NK-92 (cell line): ENCODE data around the gene CKAP2L.

Experiments
- DNase-seq: peaks from one replicate; lab custom pipeline; 2025; ENCODE audit not compliant: unreplicated experiment; lab: John Stamatoyannopoulos, UW

The CKAP2L gene

DNA sequence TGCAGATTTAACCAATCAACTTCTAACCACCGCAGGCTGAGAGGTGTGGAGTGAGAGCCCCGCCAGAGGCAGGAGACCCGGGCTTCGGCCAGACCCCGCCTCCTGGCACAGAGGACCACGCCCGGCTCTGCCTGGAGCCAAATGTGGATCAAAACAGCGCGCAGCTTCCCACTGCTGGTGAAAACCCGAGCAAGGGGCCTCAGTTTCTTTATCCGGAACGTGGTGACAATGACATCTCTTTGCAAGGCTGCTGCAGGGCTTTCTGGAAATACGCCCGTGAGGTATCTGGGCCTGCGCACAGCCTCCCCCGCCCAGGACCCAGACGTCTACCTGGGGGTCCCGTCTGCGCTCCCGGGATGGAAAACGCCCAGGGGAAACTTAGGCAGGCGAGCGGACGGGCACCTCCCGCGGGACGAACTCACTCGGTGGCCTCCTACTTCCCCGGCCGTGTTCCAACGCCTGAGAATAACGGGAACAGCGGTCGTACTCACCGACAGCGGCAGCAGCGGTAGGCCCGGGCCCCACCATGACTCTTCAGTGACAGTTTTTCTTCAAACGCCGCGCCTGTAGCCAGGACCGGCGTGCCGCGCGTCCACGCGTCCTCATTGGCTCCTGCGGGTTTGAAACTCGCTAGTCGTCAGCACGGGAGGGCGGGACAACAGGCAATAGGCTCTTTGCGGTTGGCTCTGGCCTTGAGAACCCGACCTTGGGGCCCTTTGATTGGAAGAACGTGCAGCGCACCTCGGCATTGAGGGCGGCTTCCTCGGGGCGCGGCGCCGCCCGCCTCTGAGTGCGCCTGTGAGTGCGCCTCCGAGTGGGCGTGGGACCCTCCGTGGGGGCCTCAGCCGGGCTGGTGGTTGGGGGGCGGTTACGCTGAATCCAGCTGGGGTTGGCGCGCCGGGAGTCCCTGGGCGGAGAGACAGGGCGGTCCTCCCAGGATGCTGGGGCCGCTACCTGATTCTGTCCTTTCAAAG is at the start of gene CKAP2L:
CKAP2L (minus strand) TSS at position 539 of the 974 bp plus-strand sequence; CDS start at position 528, 11 bp downstream.
- peak; percentile 92 for DNase-seq

DNA sequence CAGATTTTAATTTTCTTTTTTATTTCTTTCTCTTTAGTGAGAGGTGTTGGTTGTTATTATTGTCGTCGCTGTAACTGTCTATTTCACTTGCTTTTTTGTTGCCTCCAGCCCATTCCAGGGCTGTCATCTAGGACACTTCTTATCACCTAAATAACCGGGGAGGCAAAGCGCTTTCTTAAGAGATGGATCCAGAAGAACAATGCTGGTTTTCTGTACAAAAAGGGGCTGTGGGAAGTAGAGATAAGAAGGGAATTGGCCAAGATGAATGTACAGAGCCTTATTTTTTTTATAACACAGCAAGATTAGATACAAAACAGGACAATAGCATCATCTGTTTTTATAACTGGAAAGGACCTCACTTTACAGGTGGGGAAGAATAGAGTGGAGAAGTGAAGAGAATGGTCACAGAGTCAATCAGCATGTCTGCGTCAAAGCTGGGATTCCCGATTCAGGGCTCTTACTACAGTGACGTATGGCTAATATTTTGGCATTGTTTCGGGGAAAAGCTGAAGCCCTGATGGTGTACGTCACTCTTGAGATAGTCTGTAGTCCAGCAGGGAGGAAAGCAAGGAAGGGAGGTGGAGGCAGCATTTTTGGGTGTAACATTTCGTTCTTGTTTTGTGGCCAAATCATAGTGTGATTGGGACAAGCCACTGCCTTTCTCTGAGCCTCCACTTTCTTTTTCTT is 49.0 kb upstream of the CKAP2L start:
- DNase-seq, result no peak

GRCh38 chr2:112812318-112813267 is 48.2 kb upstream of the CKAP2L start:
- no peak for DNase-seq

DNA sequence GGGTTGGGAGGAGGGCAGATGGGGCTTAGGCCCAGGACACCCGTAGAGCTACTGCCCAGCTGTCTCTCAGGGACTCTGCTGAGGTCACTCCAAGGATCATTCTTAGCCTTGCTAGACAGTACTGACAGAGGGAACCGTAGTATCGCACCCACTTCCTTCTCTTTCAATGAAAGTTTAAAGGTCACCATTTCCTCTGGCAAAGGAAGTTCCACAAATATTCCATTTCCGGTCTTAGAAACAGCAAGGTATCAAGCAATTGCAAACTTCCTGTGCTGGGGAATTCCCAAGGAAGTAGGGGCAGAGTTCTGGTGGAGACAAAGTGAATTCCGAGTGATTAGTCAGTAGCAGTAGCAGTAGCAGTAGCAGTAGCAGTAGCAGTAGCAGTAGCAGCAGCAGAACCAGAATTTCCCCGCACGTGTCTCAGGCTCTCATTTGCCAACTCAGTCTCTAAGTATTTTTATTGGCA is 47.5 kb upstream of the CKAP2L start:
- no peak for DNase-seq

DNA sequence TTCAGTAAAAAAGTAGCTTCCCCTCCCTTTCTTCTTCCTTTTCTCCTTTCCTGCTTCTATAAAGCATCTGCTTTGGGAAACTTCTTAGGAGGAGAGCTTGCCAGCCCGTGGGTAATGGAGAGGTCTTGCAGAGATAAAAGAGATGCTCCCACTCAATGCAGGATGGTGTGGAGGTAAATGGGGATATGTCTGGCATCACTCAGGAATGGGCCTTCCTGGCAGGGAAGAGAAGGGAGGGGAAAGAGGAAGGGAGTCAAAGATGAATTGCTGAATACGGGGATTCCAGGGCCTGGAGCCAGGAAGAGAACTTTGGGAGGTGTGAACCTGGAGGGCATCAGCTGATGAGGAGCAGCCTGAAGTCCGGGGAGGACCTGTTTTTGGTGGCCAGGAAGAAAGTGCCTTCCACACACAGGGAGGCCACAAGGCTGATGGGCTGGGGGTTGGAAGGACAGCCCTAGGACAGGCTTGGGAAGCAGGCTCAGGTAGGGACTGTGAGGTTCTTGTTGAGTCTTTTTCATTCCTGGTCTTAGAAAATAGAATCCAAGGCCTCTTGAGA is 46.9 kb upstream of the CKAP2L start:
- no peak for DNase-seq

DNA sequence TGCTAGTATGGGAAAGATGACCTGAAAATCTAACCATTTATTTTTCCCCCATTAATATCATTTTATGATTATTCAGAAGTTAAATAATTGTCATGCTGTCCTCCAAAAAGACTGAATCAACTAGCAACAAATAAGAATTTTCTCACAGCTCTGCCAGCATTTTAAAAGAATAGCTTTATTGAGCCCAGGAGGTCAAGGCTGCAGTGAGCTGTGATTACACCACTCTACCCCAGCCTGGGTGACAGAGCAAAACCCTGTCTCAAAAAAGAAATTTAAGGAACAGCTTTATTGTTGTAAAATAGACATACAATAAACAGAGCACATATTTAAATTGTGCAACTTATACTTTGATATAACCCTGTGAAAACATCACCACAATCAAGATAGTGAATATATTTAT is 44.7 kb upstream of the CKAP2L start:
- no peak for DNase-seq

- DNase-seq, result no peak
Observed at GRCh38 chr2:112807233-112807807, 42.9 kb upstream of the CKAP2L start.

DNA sequence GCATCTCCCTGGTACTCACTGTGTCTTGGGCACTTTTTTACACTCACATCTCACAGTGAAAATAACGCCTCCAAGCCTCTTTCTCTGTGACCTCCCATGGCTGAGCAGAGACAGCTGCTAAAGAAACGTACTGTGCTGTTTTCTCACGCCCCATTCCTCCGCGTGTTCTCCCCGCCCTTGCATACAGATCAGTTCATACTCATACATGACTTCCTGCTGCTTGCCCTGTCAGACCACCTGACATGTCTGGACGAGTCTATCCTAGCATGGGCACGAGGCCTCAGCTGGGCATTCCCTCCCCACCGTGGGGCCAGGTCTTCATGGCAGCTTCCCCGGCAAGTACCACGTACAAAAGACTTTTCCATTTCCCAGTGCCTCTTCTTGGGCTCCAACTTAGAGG is 41.1 kb upstream of the CKAP2L start:
- DNase-seq, result no peak

GRCh38 chr2:112803691-112804521 is 39.5 kb upstream of the CKAP2L start:
- no peak for DNase-seq

DNA sequence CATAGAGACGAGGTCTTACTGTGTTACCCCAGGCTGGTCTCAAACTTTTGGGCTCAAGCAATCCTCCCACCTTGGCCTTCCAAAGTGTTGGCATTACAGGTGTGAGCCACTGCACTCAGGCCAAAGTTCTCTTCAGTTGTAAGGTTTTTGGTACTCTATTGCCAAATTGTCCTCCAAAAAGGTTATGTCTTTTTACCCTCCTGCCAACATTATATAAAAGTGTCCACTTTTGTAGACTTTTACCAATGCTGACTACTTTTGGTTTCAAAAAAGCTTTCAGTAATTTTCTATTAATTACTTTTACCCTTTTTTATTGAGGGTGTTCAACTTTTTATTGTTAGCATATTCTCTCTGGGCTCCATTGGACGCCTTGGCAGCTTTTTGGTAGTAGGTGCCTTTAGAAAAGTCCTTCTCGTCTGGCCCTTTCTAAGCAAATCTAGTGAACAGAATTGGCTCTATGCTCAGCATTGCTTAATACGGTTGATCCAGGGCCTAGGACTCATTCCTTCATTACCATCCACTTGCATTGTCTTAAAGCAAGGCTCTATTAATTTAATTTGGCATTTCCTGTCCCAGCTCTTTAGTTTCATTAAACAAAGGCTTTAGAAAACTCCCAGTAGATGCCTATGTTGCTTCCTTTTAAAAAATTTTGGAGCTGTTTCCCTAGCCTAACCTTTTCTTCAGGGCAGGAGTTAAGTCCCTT is 36.6 kb upstream of the CKAP2L start:
- no peak for DNase-seq

DNA sequence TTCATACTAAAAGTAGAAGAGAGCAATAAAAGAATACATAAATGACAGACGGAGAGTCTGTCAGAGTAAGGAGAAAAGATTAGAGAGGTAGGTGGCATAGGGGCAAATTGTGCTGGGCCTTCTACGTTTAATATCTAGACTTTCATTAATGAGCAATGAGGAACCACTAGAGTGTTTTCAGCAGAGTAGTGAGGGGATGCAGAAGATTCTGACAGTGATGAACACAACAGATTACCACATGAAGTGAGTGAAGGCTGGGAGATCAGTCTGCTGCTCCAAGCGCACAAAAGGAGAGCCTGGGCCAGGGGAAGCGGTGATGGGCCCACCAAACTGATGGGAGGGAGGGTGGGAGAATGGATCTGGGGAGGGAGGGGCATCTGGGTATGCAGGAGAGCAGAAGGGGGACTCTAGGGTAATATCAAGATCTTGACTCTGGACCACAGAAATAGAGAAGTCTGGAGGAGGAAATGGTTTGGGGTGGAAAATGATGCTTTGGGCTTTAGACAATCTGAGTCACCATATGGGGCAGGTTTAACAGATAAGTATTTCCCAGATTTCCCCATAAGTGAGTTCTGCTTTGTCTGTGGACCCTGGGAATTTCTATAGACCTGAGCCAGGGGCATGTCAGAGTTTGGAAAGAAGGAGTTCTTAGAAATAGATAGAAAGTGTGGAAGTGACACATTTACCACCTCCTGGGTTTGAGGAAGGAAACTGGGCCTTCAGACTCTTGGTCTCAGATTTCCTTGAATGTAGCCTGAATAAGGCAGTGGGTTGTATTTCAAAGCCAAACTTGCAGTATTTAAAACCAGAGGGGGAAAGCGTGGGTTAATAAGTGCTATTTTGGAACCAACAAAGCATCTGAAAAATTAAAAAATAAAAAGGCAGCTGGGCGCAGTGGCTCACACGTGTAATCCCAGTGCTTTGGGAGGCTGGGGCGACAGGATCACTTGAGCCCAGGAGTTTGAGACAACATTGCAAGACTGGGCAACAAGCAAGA is 34.9 kb upstream of the CKAP2L start:
- DNase-seq, result no peak

GRCh38 chr2:112796486-112796885 is 32.1 kb upstream of the CKAP2L start:
- DNase-seq, result no peak

- DNase-seq, result no peak
Observed at GRCh38 chr2:112795774-112796173, 31.4 kb upstream of the CKAP2L start.

- no peak for DNase-seq
Observed at GRCh38 chr2:112794841-112795240, 30.4 kb upstream of the CKAP2L start.

DNA sequence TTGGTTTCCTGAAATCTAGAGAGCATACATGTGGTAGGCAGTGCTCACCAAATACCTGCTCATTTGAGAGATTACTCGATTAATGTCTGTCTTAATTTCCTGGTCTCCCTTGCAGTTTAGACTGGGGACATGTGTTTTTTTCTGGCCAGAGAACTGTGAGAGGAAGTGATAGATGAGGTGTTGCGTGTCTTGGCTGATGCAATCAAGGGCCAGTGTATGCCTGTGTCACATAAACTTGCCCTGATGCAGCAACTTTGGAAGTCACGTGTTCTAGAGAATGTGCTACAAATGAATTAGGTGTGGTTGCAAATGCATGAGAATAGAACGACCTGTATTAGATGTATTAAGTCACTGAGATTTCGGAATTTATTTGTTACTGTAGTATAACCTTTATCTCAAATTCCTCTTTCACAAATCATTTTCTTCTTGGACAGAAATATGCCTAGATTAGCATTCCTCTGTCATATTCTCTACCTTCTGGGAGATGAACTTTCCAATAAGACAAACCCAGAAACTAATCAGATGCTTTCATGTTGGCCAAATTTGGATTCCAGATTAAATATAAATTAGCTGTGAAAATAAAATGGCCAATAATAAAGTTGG is 29.8 kb upstream of the CKAP2L start:
- no peak for DNase-seq

- DNase-seq, result no peak
Observed at GRCh38 chr2:112793449-112793978, 29.1 kb upstream of the CKAP2L start.

DNA sequence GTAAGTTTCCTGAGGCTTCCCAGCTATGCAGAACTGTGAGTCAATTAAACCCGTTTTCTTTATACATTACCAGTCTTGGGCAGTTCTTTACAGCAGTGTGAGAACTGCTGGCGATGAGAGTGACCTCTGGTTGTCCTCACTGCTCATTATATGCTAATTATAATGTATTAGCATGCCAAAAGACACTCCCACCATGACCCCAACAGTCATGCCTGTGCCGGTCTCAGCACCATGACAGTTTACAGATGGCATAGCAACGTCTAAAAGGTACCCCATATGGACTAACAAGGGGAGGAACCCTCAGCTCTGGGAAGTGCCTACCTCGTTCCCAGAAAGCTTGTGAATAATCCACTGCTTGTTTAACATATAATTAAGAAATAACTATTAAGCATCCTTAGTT is 28.0 kb upstream of the CKAP2L start:
- DNase-seq, result no peak
